Natural killer cell (primary cell): ENCODE measurements around the gene DOCK2. TPM values are rescaled to one million over a fixed set of nuclear protein-coding genes. Genes with fewer than 3 reads are reported as not detected.
A peak's percentile ranks its signal among the peaks of the same experiment; 100 is the strongest.

ENCODE experiments used
- ATAC-seq, 3 donors: fragments of 150-1000 bp in 2 of 3; fragments of 200-7000 bp in 1 of 3; cut with Tn5 transposase; 1 replicate in 1 of 3; 2 replicates in 2 of 3; pipeline ENCODE4 v1.10.0; 2021; ENCODE audit warnings: mild to moderate bottlenecking in 2 of 3, moderate library complexity in 2 of 3
- DNase-seq, 2 donors: peaks; one replicate each; pipeline versions ENCODE4 v3.0.0 to v3.0.0-alpha.2; 2013 to 2021; ENCODE audit warnings: mixed read lengths in 1 of 2
- H3K27ac ChIP-seq: one replicate; pipeline ENCODE4 v1.5.1; 2013; ENCODE audit warnings: mild to moderate bottlenecking, low read length
- H3K27me3 ChIP-seq: one replicate; pipeline ENCODE4 v1.6.1; 2013; ENCODE audit warnings: low read length; ENCODE audit not compliant: control insufficient read depth, insufficient read depth
- H3K36me3 ChIP-seq: one replicate; pipeline ENCODE4 v1.6.1; 2013; ENCODE audit warnings: low read length; ENCODE audit not compliant: control insufficient read depth, insufficient read depth
- H3K4me1 ChIP-seq: one replicate; pipeline ENCODE4 v1.6.1; 2013; ENCODE audit warnings: low read length; ENCODE audit not compliant: control insufficient read depth, insufficient read depth
- H3K4me3 ChIP-seq: one replicate; pipeline ENCODE4 v1.5.1; 2013; ENCODE audit warnings: low read length
- H3K9me3 ChIP-seq: one replicate; pipeline ENCODE4 v1.6.1; 2013; ENCODE audit warnings: low read length; ENCODE audit not compliant: control insufficient read depth, insufficient read depth
- H3K27ac Mint-ChIP-seq, 2 donors: one replicate each; pipeline ENCODE4 v1.8.0; 2022; ENCODE audit warnings: mild to moderate bottlenecking in 2 of 2, mixed read lengths in 2 of 2, moderate library complexity in 1 of 2
- H3K27me3 Mint-ChIP-seq, 2 donors: one replicate each; pipeline ENCODE4 v1.8.0; 2022; ENCODE audit warnings: low read depth in 2 of 2, mixed read lengths in 2 of 2
- H3K36me3 Mint-ChIP-seq: one replicate; pipeline ENCODE4 v1.8.0; 2022; ENCODE audit warnings: mixed read lengths
- H3K4me1 Mint-ChIP-seq, 2 donors: one replicate each; pipeline ENCODE4 v1.8.0; 2022; ENCODE audit warnings: mixed read lengths in 2 of 2
- H3K4me3 Mint-ChIP-seq: one replicate; pipeline ENCODE4 v1.8.0; 2022; ENCODE audit warnings: mild to moderate bottlenecking, moderate library complexity, mixed read lengths
- H3K9me3 Mint-ChIP-seq, 2 donors: one replicate each; pipeline ENCODE4 v1.8.0; 2022; ENCODE audit warnings: mixed read lengths in 2 of 2
- CTCF ChIP-seq: fragments of 200-600 bp; IDR thresholded peaks from one replicate; pipeline ENCODE4 v1.8.0; 2022; ENCODE audit warnings: antibody characterized with exemption
- WGBS: methylation state at CpG from one replicate; pipeline ENCODE4 v1.1.7; 2013; ENCODE audit warnings: missing lambda C conversion rate; ENCODE audit not compliant: insufficient coverage; 5-methylcytosine and 5-hydroxymethylcytosine counted together
- intact Hi-C: fragments of 100-400 bp; cut with micrococcal nuclease; formaldehyde crosslinking; loops from one replicate; pipeline ENCODE4 v1.14.2; 2022
- total RNA-seq, 4 donors: library from RNA; stranded (reverse); fragments of 120-200 nt in 1 of 4; gene quantifications; one replicate each; pipeline versions ENCODE4 v1.2.3 to v1.2.4, GENCODE V29; 2013 to 2022

DOCK2 gene
- total RNA-seq, 3 donors from 2014 or later (not counting 1 experiment from before 2014, with no cell fraction given), result 317 to 361 (median 320) TPM

GRCh38 chr5:169648725-169649310, 11.7 kb downstream of the DOCK2 start:
- no peak for TF ChIP-seq CTCF
- intact Hi-C loops, result no loop called here
- Mint-ChIP-seq H3K4me3 (peak overlapping the region; percentile 22), H3K9me3 (no peaks in the 10 kb centered on the region), H3K27me3 (no peaks in the 10 kb centered on the region), H3K27ac (peak overlapping the region; percentile 90 to 94), H3K4me1 (peaks cover 94 to 98% of the 10 kb centered on the region in 2 donors), H3K36me3 (no peaks in the 10 kb centered on the region)
- Histone ChIP-seq H3K9me3 (no peaks in the 10 kb centered on the region), H3K27me3 (no peaks in the 10 kb centered on the region), H3K36me3 (no peaks in the 10 kb centered on the region), H3K4me3 (no peak overlapping the region), H3K4me1 (peaks cover 62% of the 10 kb centered on the region), H3K27ac (no peak overlapping the region)
- DNase-seq, result no peak
- ATAC-seq, result no peak
- WGBS, result 66% methylated on average over 12 of the region's 13 CpGs

GRCh38 chr5:169649486-169649885, 12.4 kb downstream of the DOCK2 start:
- Histone ChIP-seq H3K9me3 (no peaks in the 10 kb centered on the region), H3K4me3 (no peak overlapping the region), H3K27ac (no peak overlapping the region), H3K27me3 (no peaks in the 10 kb centered on the region), H3K4me1 (peaks cover 69% of the 10 kb centered on the region), H3K36me3 (no peaks in the 10 kb centered on the region)
- peak overlapping the region; percentile 90 to 94 for H3K27ac Mint-ChIP-seq
- peak in 1 of 2 donors; percentile 45 for DNase-seq
- H3K4me1 Mint-ChIP-seq, result peaks cover 95 to 98% of the 10 kb centered on the region in 2 donors
- no peaks in the 10 kb centered on the region for H3K9me3 Mint-ChIP-seq
- H3K27me3 Mint-ChIP-seq, result no peaks in the 10 kb centered on the region
- no peak for TF ChIP-seq CTCF
- ATAC-seq, result peak in 2 of 3 donors; percentile 58 to 62
- 39% methylated on average over 5 of the region's 7 CpGs for WGBS
- H3K4me3 Mint-ChIP-seq, result peak overlapping the region; percentile 63
- H3K36me3 Mint-ChIP-seq, result no peaks in the 10 kb centered on the region
- intact Hi-C loops, result no loop called here

- ATAC-seq (peak; percentile 60 to 77 (median 69)), DNase-seq (peak in 1 of 2 donors; percentile 63)
- 59% methylated on average over 5 of the region's 5 CpGs for WGBS
- H3K9me3 ChIP-seq, result no peaks in the 10 kb centered on the region
- Mint-ChIP-seq H3K27ac (peak overlapping the region; percentile 90 to 94), H3K36me3 (no peaks in the 10 kb centered on the region), H3K4me1 (peaks cover 99 to 100% of the 10 kb centered on the region in 2 donors), H3K9me3 (no peaks in the 10 kb centered on the region), H3K27me3 (no peaks in the 10 kb centered on the region), H3K4me3 (peak overlapping the region; percentile 64)
- no peak for TF ChIP-seq CTCF
- H3K27me3 ChIP-seq, result no peaks in the 10 kb centered on the region
- peak overlapping the region; percentile 59 for H3K27ac ChIP-seq
- no peak overlapping the region for H3K4me3 ChIP-seq
- H3K36me3 ChIP-seq, result peaks cover 9% of the 10 kb centered on the region
- intact Hi-C loops, result loop anchor here (2.0 kb wide), 1 partner anchor 14 kb away; the partner anchor contains the start of gene DOCK2
- H3K4me1 ChIP-seq, result peaks cover 80% of the 10 kb centered on the region
These were observed 13.7 kb downstream of the DOCK2 start for GRCh38 chr5:169650701-169651331.
